Tibial nerve (tissue), 4 donors: ENCODE data around the gene PPIF. TPM values are rescaled to one million over a fixed set of nuclear protein-coding genes. Genes with fewer than 3 reads are reported as not detected.

Experiments used
- DNase-seq, 2 donors: peaks; one replicate each; pipeline ENCODE4 v3.0.0-alpha.2; 2019; ENCODE audit warnings: low spot score in 2 of 2
- H3K27ac ChIP-seq, 4 donors: fragments of 200-600 bp; sonication (generic) in 3 of 4; one replicate each; pipeline ENCODE4 v1.5.1; 2017 to 2019; ENCODE audit warnings: mild to moderate bottlenecking in 1 of 4
- H3K27me3 ChIP-seq, 2 donors: fragments of 200-600 bp; sonication (generic) in 1 of 2; one replicate each; pipeline versions ENCODE4 v1.5.1 to v1.6.0; 2017 to 2019
- H3K36me3 ChIP-seq, 3 donors: fragments of 200-600 bp; sonication (generic); one replicate each; pipeline ENCODE4 v1.5.1; 2018 to 2019
- H3K4me1 ChIP-seq, 4 donors: fragments of 200-600 bp; sonication (generic) in 3 of 4; one replicate each; pipeline ENCODE4 v1.5.1; 2017 to 2019
- H3K4me3 ChIP-seq, 4 donors: fragments of 200-600 bp; sonication (generic) in 3 of 4; one replicate each; pipeline ENCODE4 v1.5.1; 2017 to 2019; ENCODE audit warnings: mild to moderate bottlenecking in 1 of 4, moderate library complexity in 1 of 4
- H3K9me3 ChIP-seq, 4 donors: fragments of 200-600 bp; sonication (generic) in 3 of 4; one replicate each; pipeline ENCODE4 v1.5.1; 2017 to 2019
- EP300 ChIP-seq, 2 donors: sonication (generic); formaldehyde crosslinking; IDR thresholded peaks; one replicate each; pipeline ENCODE4 v1.6.1; 2017; ENCODE audit warnings: antibody characterized with exemption in 2 of 2, mild to moderate bottlenecking in 1 of 2
- POLR2A ChIP-seq, 2 donors: fragments of 450-650 bp; IDR thresholded peaks; one replicate each; pipeline ENCODE4 v1.6.1; 2017; ENCODE audit warnings: antibody characterized with exemption in 2 of 2, mild to moderate bottlenecking in 2 of 2, moderate library complexity in 2 of 2
- WGBS, 2 donors: methylation state at CpG; one replicate each; pipeline ENCODE4 v1.1.5; 2018; 5-methylcytosine and 5-hydroxymethylcytosine counted together
- total RNA-seq, 4 donors: library from RNA; depleted of rRNA; stranded (reverse); fragments of >200 nt; gene quantifications; one replicate each; pipeline ENCODE4 v1.1.0, GENCODE V29; 2016
- TF ChIP-seq, protein P1 (sequence below), 5 experiments: fragments of 200-600 bp in 3 of 5; fragments of 450-650 bp in 2 of 5; sonication (generic) in 3 of 5; IDR thresholded peaks; one replicate each; pipeline ENCODE4 v1.5.1; 2016 to 2019; ENCODE audit warnings: antibody characterized with exemption in 5 of 5, mild to moderate bottlenecking in 3 of 5, moderate library complexity in 2 of 5

Gene PPIF
- total RNA-seq, 4 donors from 2014 or later: 16.6 to 36.0 (median 20.6) TPM

DNA sequence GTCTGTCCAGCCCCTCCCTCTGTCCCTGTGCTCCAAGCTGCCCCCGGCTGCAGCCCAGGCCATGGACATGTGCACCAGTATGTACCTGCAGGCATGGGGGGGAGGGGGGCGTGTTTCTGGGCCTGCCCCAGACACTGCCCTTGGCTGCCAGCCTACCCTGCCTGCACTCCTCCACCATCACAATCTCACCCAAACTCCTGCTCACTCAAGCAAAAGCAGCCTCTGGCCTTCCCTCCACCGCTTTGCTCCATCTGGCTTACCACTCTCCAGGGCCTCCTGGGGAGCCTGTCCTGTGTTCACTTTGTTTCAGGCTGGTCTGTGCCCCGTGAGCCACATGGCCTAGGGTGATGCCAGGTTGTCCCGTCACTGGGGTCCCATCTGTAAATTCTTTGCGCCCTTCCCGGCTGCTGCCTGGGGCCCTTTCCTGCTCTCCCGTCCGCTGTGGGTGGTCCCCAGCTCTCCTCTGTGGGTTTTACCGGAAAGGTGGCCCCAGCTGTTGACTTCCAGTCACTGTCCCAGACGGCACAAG, 33.3 kb upstream of the PPIF start:
- WGBS, 2 donors: 78 to 94% methylated on average over 9 to 11 of the region's 11 CpGs
- DNase-seq: no peak
- H3K4me1 ChIP-seq: peaks cover 0 to 56% (median 24%) of the 10 kb centered on the region in 4 donors
- H3K9me3 ChIP-seq: no peaks in the 10 kb centered on the region
- TF ChIP-seq EP300 (IDR thresholded peaks at IDR 0.05) (no peak), POLR2A (IDR thresholded peaks at IDR 0.05) (no peak)
- TF ChIP-seq, protein P1, sequence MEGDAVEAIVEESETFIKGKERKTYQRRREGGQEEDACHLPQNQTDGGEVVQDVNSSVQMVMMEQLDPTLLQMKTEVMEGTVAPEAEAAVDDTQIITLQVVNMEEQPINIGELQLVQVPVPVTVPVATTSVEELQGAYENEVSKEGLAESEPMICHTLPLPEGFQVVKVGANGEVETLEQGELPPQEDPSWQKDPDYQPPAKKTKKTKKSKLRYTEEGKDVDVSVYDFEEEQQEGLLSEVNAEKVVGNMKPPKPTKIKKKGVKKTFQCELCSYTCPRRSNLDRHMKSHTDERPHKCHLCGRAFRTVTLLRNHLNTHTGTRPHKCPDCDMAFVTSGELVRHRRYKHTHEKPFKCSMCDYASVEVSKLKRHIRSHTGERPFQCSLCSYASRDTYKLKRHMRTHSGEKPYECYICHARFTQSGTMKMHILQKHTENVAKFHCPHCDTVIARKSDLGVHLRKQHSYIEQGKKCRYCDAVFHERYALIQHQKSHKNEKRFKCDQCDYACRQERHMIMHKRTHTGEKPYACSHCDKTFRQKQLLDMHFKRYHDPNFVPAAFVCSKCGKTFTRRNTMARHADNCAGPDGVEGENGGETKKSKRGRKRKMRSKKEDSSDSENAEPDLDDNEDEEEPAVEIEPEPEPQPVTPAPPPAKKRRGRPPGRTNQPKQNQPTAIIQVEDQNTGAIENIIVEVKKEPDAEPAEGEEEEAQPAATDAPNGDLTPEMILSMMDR (IDR thresholded peaks at IDR 0.05): no peak
- no peak overlapping the region for H3K27ac ChIP-seq
- no peaks in the 10 kb centered on the region for H3K27me3 ChIP-seq
- H3K4me3 ChIP-seq: no peak overlapping the region
- peaks cover 0 to 67% (median 15%) of the 10 kb centered on the region in 3 donors for H3K36me3 ChIP-seq

DNA sequence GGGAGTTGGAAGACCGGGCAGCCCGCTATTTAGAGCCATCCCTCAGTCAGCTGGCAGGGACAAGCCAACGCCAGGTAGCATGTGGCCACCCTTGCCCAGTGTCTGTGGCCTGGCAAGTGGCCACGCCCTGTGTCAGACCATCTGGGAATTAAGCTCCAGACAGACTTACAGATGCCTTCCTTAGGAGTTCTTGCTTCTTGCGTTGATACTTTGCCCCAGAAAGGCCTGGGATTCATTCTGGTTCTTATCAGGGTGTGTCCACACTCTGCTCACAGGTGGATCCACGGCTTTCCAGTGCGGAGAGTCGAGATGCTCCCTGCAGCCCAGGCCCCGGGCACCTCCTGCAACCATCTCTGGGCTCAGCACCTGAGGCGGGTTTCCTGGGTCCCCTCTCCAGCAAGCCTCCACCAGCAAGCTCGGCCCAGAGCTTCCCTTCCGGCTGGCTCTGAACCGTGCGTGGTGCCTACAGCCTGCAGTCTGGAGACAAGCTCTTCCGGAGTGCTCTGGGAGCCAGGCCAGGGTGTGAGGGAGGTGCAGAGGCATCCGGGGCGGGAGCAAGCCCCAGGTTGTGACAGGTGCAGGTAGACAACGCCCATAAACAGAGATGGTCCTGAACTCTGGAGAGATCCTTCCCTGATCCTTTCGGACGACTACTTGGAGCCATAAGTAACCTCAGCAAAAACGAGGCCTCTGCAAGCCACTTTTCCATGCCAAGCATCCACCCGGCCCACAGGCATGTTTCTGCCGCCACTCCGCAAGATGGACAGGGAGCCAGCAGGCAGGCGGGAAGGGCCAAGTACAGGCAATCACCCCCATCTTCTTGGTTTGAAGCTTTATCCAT, 32.3 kb upstream of the PPIF start:
- no peak for DNase-seq
- Histone ChIP-seq H3K9me3 (no peaks in the 10 kb centered on the region), H3K4me1 (peaks cover 0 to 50% (median 24%) of the 10 kb centered on the region in 4 donors), H3K4me3 (no peak overlapping the region), H3K27ac (no peak overlapping the region), H3K36me3 (peaks cover 0 to 57% (median 10%) of the 10 kb centered on the region in 3 donors), H3K27me3 (no peaks in the 10 kb centered on the region)
- TF ChIP-seq POLR2A (IDR thresholded peaks at IDR 0.05): no peak
- TF ChIP-seq, protein P1 (IDR thresholded peaks at IDR 0.05): no peak
- no peak for TF ChIP-seq EP300 (IDR thresholded peaks at IDR 0.05)
- 79 to 83% methylated on average over 23 to 25 of the region's 25 CpGs for WGBS, 2 donors

DNA sequence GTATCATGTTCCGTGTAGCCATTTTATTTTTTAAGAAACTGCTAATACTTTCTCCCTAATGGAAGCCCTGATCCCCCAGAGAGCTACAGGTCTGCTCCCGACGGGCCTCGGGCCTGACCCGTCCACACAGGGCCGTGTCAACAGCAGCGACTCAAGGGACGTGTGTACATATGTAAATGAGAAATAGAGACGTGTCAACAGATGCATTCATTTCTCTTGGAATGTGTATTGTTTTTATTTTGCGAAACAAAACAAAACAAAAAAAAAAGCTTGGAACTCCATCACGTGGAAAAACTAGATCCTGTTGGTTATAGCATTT, 31.7 kb upstream of the PPIF start:
- H3K36me3 ChIP-seq: peaks cover 0 to 51% (median 4%) of the 10 kb centered on the region in 3 donors
- H3K4me1 ChIP-seq: peaks cover 0 to 44% (median 21%) of the 10 kb centered on the region in 4 donors
- 54 to 64% methylated on average over 11 of the region's 11 CpGs for WGBS, 2 donors
- H3K27me3 ChIP-seq: no peaks in the 10 kb centered on the region
- TF ChIP-seq POLR2A (IDR thresholded peaks at IDR 0.05) (no peak), EP300 (IDR thresholded peaks at IDR 0.05) (no peak)
- TF ChIP-seq, protein P1 (IDR thresholded peaks at IDR 0.05): no peak
- H3K27ac ChIP-seq: no peak overlapping the region
- no peak overlapping the region for H3K4me3 ChIP-seq
- no peaks in the 10 kb centered on the region for H3K9me3 ChIP-seq
- no peak for DNase-seq

DNA sequence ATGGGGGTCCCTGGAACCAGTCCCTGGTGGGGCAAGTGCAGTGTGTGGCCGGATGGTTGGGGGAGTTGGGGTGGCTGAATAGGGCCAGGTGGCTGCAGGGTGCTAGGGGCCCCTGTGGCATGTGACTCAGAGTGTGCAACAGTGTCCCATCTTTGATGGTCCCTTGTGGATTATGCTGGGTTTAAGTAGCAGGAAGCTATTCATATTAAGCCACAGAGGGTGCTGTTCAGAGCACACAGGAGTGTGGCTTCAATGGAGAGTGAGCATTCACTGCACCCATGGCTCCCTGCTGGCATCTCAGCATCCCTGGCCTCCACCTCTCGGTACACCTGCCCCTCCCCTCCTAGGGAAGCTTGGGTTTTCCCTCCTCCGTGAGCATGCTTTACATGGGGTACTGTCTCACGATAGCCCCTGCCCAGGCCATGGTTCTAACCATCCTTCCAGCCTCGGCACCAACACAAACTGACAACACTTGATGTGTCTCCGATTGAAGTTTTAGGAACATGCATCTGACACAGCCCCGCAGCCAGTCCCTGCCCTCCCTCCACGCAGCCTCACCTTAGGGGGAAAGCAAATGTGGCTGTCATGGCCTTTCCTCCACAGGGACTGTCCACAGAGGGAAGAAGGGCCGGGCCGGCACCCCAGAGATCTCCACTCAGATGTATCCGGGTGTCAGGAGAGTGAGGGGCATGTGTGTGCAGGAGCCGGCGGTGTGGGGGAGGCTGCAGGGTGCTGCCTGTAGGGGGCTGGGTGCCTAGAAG, 30.4 kb upstream of the PPIF start:
- Histone ChIP-seq H3K36me3 (peaks cover 0 to 39% (median 4%) of the 10 kb centered on the region in 3 donors), H3K27ac (peak overlapping the region in 2 of 4 donors; percentile 21 to 46), H3K4me3 (no peak overlapping the region), H3K4me1 (peaks cover 0 to 31% (median 18%) of the 10 kb centered on the region in 4 donors), H3K9me3 (no peaks in the 10 kb centered on the region), H3K27me3 (no peaks in the 10 kb centered on the region)
- TF ChIP-seq, protein P1 (IDR thresholded peaks at IDR 0.05): no peak
- WGBS, 2 donors: 46 to 59% methylated on average over 12 to 13 of the region's 13 CpGs
- no peak for DNase-seq
